Loucy (cell line): ENCODE data around the gene LUC7L2.

Experiments used
- H2AFZ ChIP-seq: fragments of 200-600 bp; sonication (generic); 2 replicates; pipeline ENCODE4 v1.6.0; 2016; ENCODE audit warnings: antibody characterized with exemption, mild to moderate bottlenecking, low read length, moderate library complexity
- H3F3A ChIP-seq: fragments of 200-600 bp; 2 replicates; pipeline ENCODE4 v1.6.0; 2016; ENCODE audit warnings: antibody characterized with exemption, low read depth, mild to moderate bottlenecking
- H3K27me3 ChIP-seq: fragments of 200-600 bp; sonication (generic); 2 replicates; pipeline ENCODE4 v1.6.1; 2014; ENCODE audit warnings: low read length, mild to moderate bottlenecking; ENCODE audit not compliant: insufficient read depth, poor library complexity, severe bottlenecking
- H3K36me3 ChIP-seq: fragments of 200-600 bp; sonication (generic); 2 replicates; pipeline ENCODE4 v1.6.1; 2016; ENCODE audit warnings: low read length; ENCODE audit not compliant: insufficient read depth
- H3K4me1 ChIP-seq: fragments of 200-600 bp; sonication (generic); 2 replicates; pipeline ENCODE4 v1.5.1; 2014; ENCODE audit warnings: low read length, mild to moderate bottlenecking; ENCODE audit not compliant: insufficient read depth, poor library complexity, severe bottlenecking
- H3K4me2 ChIP-seq: fragments of 200-600 bp; sonication (generic); 2 replicates; pipeline ENCODE4 v1.6.0; 2014; ENCODE audit warnings: antibody characterized with exemption, low read length, low read depth, mild to moderate bottlenecking; ENCODE audit not compliant: poor library complexity, severe bottlenecking
- H3K4me3 ChIP-seq: fragments of 200-600 bp; sonication (generic); 2 replicates; pipeline ENCODE4 v1.5.1; 2014; ENCODE audit warnings: low read length, mild to moderate bottlenecking, mixed read lengths; ENCODE audit not compliant: poor library complexity, severe bottlenecking
- H3K79me2 ChIP-seq: fragments of 200-600 bp; sonication (generic); 2 replicates; pipeline ENCODE4 v1.6.1; 2014; ENCODE audit warnings: low read length; ENCODE audit not compliant: insufficient read depth
- H3K9ac ChIP-seq: fragments of 200-600 bp; sonication (generic); 2 replicates; pipeline ENCODE4 v1.6.0; 2014; ENCODE audit warnings: mild to moderate bottlenecking, low read depth, low read length, moderate library complexity; ENCODE audit not compliant: poor library complexity, severe bottlenecking
- H3K9me2 ChIP-seq: fragments of 200-600 bp; sonication (generic); replicated peaks from 2 replicates; pipeline ENCODE4 v1.6.1; 2016; ENCODE audit warnings: low read depth, low read length, mixed read lengths
- H3K9me3 ChIP-seq: fragments of 200-600 bp; sonication (generic); 2 replicates; pipeline ENCODE4 v1.6.1; 2014; ENCODE audit warnings: mild to moderate bottlenecking, antibody characterized with exemption, low read length, low read depth; ENCODE audit not compliant: insufficient read depth
- H4K20me1 ChIP-seq: fragments of 200-600 bp; sonication (generic); 2 replicates; pipeline ENCODE4 v1.6.0; 2014; ENCODE audit warnings: antibody characterized with exemption, low read length, mild to moderate bottlenecking; ENCODE audit not compliant: insufficient read depth, poor library complexity, severe bottlenecking
- CTCF ChIP-seq: fragments of 200-600 bp; sonication (generic); conservative IDR thresholded peaks from 2 replicates; pipeline ENCODE4 v1.5.1; 2014; ENCODE audit warnings: mild to moderate bottlenecking, antibody characterized with exemption, low read length
- EZH2phosphoT487 ChIP-seq: fragments of 200-600 bp; IDR thresholded peaks from 2 replicates; pipeline ENCODE4 v1.6.1; 2018; ENCODE audit warnings: antibody characterized with exemption, mild to moderate bottlenecking, moderate library complexity, borderline replicate concordance

Gene LUC7L2

GRCh38 chr7:139430443-139430842 lies 70.7 kb downstream of the LUC7L2 start:
- no peaks in the 10 kb centered on the region for H3F3A ChIP-seq
- no peak for TF ChIP-seq CTCF
- TF ChIP-seq EZH2phosphoT487: no peak
- no peaks in the 10 kb centered on the region for H3K4me1 ChIP-seq
- H3K4me2 ChIP-seq: no peak overlapping the region
- no peak overlapping the region for H2AFZ ChIP-seq
- no peaks in the 10 kb centered on the region for H3K27me3 ChIP-seq
- H3K9ac ChIP-seq: no peak overlapping the region
- no peaks in the 10 kb centered on the region for H4K20me1 ChIP-seq
- no peaks in the 10 kb centered on the region for H3K79me2 ChIP-seq
- no peak overlapping the region for H3K4me3 ChIP-seq
- H3K9me3 ChIP-seq: no peaks in the 10 kb centered on the region
- peaks cover 15% of the 10 kb centered on the region; the same call in 1 of the 2 replicates for H3K36me3 ChIP-seq
- no peaks in the 10 kb centered on the region for H3K9me2 ChIP-seq

DNA sequence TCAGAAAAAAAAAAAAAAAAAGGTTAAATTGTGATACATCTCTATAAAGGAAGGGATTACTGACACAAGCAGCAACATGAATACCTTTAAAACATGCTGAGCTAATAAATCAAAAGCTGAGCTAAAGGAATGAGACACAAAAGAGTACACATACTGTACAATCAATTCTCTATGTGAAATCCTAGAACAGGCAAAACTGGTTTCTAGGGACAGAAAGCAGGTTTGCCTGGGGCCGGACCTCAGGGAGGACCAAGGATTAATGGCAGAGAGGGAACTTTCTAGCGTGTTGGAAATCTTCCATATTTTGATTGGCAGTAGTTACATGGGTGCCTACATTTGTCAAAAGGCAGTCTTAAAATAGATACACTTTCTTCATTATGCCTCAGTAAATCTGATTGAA lies 71.3 kb downstream of the LUC7L2 start:
- TF ChIP-seq CTCF (no peak), EZH2phosphoT487 (no peak)
- no peak overlapping the region for H3K4me2 ChIP-seq
- H3K4me3 ChIP-seq: no peak overlapping the region
- H3K9me2 ChIP-seq: no peaks in the 10 kb centered on the region
- no peaks in the 10 kb centered on the region for H3K27me3 ChIP-seq
- H3K79me2 ChIP-seq: no peaks in the 10 kb centered on the region
- no peak overlapping the region for H2AFZ ChIP-seq
- no peak overlapping the region for H3K9ac ChIP-seq
- no peaks in the 10 kb centered on the region for H3K9me3 ChIP-seq
- H3K4me1 ChIP-seq: no peaks in the 10 kb centered on the region
- no peaks in the 10 kb centered on the region for H4K20me1 ChIP-seq
- no peaks in the 10 kb centered on the region for H3F3A ChIP-seq
- peaks cover 15% of the 10 kb centered on the region; the same call in 1 of the 2 replicates for H3K36me3 ChIP-seq

DNA sequence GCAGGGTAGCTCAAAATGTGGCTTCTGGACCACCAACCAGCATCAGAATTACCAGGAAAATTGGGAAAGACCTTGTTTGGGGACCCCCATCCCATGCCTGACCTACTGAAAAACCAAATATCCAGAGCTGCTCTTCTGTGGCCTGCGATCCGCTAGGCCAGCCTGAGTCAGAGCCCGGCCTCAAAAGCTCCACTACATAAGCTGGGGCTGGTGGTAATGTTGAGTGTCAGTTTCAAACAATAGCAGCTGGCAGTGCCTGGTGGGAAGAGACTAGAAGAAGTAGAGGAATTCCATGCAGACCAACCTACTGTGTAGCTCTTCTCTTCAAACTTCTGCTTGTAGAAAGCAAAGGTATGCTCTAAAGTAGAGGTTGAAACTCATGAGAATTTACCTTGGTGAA lies 71.8 kb downstream of the LUC7L2 start:
- no peaks in the 10 kb centered on the region for H3K27me3 ChIP-seq
- H3K4me1 ChIP-seq: no peaks in the 10 kb centered on the region
- no peak overlapping the region for H3K9ac ChIP-seq
- no peaks in the 10 kb centered on the region for H3F3A ChIP-seq
- TF ChIP-seq CTCF (no peak), EZH2phosphoT487 (no peak)
- no peak overlapping the region for H2AFZ ChIP-seq
- no peaks in the 10 kb centered on the region for H4K20me1 ChIP-seq
- no peak overlapping the region for H3K4me3 ChIP-seq
- H3K4me2 ChIP-seq: no peak overlapping the region
- H3K36me3 ChIP-seq: peaks cover 15% of the 10 kb centered on the region; the same call in 1 of the 2 replicates
- no peaks in the 10 kb centered on the region for H3K9me3 ChIP-seq
- no peaks in the 10 kb centered on the region for H3K9me2 ChIP-seq
- no peaks in the 10 kb centered on the region for H3K79me2 ChIP-seq
